ENCODE measurements around the gene PPP1CA.

Gene PPP1CA

DNA sequence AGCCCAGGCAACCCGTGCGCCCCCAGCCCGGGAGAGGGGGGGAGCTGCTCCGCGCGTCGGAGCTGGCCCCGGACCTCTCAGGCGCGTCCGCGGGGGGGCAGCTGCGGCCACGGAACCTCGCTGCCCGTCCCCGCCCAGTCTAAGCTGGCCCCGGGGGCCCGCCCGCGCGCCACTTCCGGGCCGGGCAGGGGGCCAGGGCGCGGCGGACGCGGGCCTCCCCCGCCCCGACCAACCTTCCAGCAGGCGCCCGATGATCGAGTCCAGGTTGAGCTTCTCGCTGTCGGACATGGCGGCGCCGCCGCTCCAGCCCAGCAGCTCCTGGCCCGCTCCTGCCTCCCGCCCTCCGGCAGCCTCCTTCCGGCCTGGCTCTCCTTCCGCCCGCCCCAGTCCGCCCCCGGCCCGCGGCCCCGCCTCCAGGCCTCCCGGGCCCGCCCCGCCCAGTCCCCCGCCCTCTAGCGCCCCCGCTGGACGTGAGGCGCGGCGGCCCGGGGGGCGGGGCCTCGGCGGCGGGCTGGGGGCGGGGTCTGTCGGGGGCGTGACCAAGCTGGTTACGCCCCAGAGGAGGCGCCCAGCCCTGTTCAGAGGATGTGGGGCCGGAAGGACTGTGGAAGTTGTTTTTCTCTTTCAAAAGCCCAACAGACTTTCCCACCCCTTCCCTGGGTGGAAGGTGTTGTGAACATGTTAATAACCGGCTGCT lies at the start of gene PPP1CA:
PPP1CA (minus strand) TSS at position 364 of the 697 bp plus-strand sequence; CDS start at position 288, 76 bp downstream.
- no peaks in the 10 kb centered on the region for H3K27me3 Mint-ChIP-seq
- H3K27ac Mint-ChIP-seq = peak within 1 kb of the TSS; percentile 93
- H3K36me3 Mint-ChIP-seq = peaks cover 3% of the 10 kb centered on the region
- H3K9me3 Mint-ChIP-seq = no peaks in the 10 kb centered on the region
- peaks cover 64% of the 10 kb centered on the region for H3K4me1 Mint-ChIP-seq
- peak within 1 kb of the TSS; percentile 96 for H3K4me3 Mint-ChIP-seq

DNA sequence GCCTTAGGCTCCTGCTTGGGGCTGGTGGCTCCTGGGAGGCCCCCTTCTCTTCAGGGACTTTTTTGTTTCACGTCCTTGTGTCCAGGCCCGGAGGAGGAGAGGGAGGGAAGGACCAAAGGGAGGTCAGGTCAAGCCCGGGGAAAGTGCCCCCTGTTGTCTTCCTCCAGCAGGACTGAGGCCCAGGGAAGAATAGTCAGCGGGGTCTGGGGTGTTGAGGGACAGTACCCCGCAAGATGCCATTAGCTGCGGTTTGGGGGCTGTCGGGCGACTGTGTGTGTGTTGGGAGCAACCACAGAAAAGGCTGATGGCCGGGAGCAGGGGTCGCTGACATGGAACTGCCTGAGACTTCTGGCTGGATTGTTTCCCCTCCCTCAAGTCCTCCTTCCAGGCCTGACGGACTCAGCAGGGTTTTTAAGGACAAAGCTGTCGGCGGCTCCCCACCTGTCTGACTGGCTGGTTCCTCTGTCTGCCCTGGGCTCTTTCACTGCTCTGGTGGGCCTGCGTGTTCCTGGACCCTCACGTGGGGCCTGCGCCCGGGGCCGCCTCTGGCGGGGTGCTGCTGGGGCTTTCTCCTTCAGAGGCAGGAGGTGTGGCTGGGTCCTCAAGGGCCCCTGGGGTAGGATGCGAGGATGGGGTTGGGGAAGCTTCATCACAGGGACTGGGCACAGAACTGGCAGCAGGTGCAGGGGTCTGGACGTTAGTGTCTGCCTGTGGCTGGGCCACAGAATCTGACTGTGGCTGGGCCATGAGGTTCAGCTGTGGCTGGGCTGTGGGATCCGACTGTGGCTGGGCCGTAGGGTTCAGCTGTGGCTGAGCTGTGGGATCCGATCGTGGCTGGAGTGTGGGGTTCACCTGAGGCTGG lies 49.4 kb upstream of the PPP1CA start:
- Mint-ChIP-seq H3K9me3 (no peaks in the 10 kb centered on the region), H3K4me1 (peaks cover 36% of the 10 kb centered on the region), H3K4me3 (no peak overlapping the region), H3K27me3 (no peaks in the 10 kb centered on the region), H3K27ac (no peak overlapping the region), H3K36me3 (no peaks in the 10 kb centered on the region)

DNA sequence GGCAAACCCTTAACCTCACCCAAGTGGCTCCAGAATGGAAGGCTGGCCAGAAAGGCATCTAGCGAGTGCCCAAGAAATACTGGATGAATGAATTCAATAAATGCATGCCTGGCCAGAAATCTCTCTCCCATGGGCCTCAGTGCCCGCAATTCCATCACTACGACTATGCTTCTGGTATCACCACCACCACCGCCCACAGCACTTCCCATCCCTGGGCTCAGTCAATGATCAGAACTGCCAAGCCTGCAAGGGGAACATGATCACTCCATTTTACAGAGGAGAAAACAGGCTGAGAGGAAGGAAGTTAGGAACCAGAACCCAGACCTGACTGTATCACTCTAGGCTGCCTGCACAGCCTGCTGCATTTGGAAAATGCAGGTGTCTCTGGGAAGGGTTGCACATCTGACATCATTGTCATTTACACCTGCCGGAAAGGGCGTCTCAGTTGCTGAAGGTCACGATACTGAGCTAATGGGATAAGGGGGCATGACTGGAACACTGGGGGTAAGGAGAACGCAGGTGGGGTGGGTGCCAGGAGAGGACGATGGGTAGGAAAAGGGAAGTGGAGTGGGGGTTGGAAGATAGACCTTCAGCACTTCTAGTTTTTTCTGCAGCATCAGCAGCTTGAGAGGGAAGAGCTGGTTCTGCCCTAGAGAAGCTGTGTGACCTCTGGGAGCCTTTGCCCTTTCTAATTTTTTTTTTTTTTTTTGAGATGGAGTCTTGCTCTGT lies 47.6 kb upstream of the PPP1CA start:
- H3K36me3 Mint-ChIP-seq = no peaks in the 10 kb centered on the region
- H3K4me1 Mint-ChIP-seq = peaks cover 54% of the 10 kb centered on the region
- H3K9me3 Mint-ChIP-seq = no peaks in the 10 kb centered on the region
- H3K4me3 Mint-ChIP-seq = no peak overlapping the region
- peak overlapping the region; percentile 72 for H3K27ac Mint-ChIP-seq
- H3K27me3 Mint-ChIP-seq = no peaks in the 10 kb centered on the region

DNA sequence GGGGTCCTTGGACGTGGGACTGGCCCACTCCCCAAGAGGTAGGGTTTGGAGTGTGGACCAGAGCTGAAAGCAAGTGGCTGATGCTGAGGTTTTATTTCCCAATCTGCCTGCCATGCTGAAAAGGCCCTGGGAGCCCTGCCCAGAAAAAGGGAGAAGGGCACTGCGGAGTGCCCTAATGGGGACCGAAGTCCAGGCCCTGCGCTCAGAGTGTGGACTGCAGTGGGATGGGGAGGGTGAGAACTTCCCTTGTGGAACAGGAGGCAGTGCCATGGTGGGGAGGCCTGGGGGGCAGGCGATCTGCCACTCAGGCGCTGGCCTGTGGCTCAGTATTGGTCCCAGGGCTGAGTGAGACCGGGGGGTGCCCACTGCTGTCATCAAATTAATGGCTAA lies 46.6 kb upstream of the PPP1CA start:
- no peak overlapping the region for H3K27ac Mint-ChIP-seq
- H3K9me3 Mint-ChIP-seq = no peaks in the 10 kb centered on the region
- H3K27me3 Mint-ChIP-seq = no peaks in the 10 kb centered on the region
- peaks cover 59% of the 10 kb centered on the region for H3K4me1 Mint-ChIP-seq
- H3K4me3 Mint-ChIP-seq = peak overlapping the region; percentile 23
- H3K36me3 Mint-ChIP-seq = no peaks in the 10 kb centered on the region

DNA sequence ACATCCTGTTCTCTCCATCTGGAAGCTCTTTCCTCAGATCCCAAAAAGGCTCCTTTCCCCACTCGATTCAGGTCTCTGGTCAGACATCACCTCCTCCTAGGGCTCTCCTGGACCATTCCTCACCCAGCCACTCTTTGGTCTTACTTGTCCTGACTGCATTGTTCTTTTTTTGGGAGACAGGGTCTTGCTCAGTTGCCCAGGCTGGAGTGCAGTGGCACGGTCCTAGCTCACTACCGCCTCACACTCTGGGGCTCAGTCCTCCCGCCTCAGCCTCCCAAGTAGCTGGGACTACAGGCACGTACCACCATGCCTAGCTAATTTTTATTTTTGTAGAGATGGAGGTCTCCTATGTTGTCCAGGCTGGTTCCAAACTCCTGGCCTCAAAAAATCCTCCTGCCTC lies 43.9 kb upstream of the PPP1CA start:
- H3K27ac Mint-ChIP-seq = peak overlapping the region; percentile 57
- H3K4me1 Mint-ChIP-seq = peaks cover 78% of the 10 kb centered on the region
- no peaks in the 10 kb centered on the region for H3K27me3 Mint-ChIP-seq
- H3K4me3 Mint-ChIP-seq = peak overlapping the region; percentile 79
- H3K36me3 Mint-ChIP-seq = no peaks in the 10 kb centered on the region
- no peaks in the 10 kb centered on the region for H3K9me3 Mint-ChIP-seq

DNA sequence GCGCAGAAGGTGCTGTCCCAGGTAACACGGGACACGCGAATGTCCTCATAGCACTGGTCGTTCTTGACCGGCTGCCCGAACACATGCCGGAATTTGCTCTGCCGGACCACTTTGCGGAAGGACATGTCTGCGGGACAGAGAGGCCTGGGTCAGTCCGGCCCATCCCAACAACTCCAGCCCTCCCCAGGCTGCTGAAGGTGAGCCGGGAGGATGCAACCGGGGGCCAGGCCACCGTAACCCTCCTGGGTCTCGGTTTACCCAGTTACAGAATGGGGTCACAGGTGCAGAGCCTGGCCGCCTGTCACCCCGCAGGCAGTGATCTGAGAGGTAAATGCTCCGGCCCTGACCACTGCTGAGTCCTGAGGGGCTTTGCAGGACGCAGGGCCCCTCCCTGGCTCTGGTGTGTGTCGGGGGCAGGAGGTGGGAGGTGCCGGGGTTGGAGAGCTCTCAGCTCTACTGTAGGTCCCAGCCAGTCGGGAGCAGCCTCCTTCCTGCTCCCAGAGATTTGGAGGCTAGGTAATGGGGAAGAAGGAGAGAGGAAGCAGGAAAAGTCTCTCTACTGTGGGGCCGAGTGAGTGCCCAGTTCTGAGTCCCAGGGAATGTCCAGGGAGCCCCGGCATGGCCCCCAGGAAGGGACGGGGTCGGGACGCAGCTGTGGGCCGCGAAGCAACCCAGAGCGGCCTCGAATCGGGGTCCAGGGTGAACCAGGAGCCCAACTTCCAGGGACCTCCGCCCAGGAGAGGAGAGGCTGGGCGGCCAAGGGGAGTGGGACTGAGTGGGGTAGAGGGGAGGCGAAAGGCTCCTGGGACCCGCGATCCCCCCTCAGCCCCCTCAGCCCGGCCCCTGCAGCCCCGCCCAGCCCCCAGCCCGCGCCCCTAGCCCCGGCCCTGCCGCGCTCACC lies 41.1 kb upstream of the PPP1CA start:
- peaks cover 77% of the 10 kb centered on the region for H3K4me1 Mint-ChIP-seq
- H3K27ac Mint-ChIP-seq = peak overlapping the region; percentile 35
- no peaks in the 10 kb centered on the region for H3K36me3 Mint-ChIP-seq
- no peaks in the 10 kb centered on the region for H3K9me3 Mint-ChIP-seq
- H3K4me3 Mint-ChIP-seq = peak overlapping the region; percentile 58
- H3K27me3 Mint-ChIP-seq = no peaks in the 10 kb centered on the region

DNA sequence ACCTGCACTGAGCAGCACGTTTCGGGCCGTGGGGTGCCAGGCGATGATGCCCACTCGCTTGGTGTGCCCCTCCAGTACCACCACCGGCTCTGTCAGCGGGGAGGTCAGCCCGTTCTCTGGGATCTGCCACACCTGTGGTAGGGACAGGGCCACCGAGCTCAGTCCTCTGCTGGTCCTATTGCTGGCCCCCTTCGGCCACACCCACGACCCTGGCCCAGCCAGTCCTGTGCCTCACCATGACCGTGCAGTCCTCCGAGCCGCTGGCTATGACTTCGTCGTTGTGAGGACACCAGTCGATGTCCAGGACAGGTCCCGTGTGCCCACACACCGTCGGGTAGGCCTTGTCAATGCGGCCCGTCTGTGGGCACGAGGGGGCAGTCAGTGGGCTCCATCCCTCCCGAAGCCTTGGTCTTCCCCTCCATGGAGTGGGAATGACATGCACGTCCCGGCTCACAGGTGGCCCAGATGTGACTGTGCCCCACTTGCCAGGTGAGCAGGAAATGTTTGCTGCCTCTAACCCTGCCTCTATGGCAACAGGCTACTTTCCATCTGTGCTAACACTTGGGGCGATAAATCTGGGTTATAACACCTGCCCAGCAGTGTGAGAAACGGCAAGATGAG lies 40.2 kb upstream of the PPP1CA start:
- peak overlapping the region; percentile 58 for H3K4me3 Mint-ChIP-seq
- H3K9me3 Mint-ChIP-seq = no peaks in the 10 kb centered on the region
- no peaks in the 10 kb centered on the region for H3K27me3 Mint-ChIP-seq
- H3K27ac Mint-ChIP-seq = peak overlapping the region; percentile 41
- peaks cover 73% of the 10 kb centered on the region for H3K4me1 Mint-ChIP-seq
- H3K36me3 Mint-ChIP-seq = no peaks in the 10 kb centered on the region

DNA sequence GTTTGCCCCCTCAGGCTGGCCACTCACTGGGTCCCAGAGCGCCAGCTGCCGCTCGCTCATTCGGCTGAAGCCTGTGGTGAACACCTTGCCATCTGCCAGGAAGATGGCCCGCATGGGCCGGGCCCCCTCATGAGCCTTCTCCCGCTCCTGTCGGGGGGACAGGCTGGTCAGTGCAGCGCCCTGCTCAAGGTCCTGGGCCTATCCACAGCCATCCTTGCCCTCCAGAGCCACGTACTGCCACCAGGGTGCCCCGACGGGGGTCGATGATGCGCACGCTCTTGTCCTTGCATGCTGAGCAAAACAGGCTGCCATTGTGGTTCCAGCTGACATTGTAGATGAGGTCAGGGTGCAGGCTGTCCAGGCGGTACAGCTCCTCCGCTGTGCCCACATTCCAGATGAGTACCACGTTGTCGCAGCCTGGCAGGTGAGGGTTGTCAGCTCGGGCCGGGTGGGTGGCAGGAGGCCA lies 39.5 kb upstream of the PPP1CA start:
- H3K27ac Mint-ChIP-seq = peak overlapping the region; percentile 72
- no peaks in the 10 kb centered on the region for H3K9me3 Mint-ChIP-seq
- peaks cover 71% of the 10 kb centered on the region for H3K4me1 Mint-ChIP-seq
- peak overlapping the region; percentile 8 for H3K4me3 Mint-ChIP-seq
- no peaks in the 10 kb centered on the region for H3K27me3 Mint-ChIP-seq
- H3K36me3 Mint-ChIP-seq = no peaks in the 10 kb centered on the region

DNA sequence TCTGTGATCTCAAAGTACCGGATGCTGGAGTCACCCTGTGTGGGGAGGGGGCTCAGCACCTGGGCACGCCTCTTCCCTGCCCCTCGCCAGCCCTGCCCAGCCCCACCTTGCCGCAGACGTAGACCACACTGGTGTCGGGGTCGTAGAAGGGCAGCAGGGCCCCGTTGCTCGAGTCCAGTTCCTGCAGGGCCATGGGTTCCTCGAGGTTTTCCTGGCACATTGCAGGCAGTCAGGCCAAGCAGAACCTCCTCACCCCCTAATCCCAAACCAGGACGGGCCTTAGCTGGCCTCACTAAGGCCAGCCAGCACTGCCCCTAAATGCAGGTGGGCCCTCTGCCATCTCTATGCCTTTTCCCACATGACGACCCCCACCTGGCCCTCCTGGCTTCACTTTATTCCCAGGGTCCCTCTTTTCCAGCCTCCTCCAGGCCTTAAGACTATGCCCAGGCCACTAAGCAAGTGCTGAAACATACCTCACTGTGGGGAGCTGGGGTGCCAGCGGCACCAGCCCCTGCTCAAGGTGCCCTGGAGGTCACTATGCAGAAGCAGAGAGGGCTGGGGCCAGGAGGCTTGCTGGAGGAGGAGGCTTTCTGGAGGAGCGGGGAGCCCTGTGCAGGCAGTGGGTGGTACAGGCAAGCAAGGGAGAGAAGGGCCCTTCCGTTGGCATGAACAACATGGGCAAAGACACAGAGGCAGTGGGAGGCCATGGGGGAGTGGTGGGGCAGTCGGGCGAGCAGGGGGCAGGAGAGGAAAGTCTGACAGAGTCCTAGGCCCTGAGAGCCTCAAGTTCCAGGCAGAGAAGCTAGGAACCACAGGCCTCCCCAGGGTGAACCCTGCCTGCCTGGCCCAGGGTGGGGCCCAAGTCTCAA lies 38.8 kb upstream of the PPP1CA start:
- Mint-ChIP-seq H3K9me3 (no peaks in the 10 kb centered on the region), H3K36me3 (no peaks in the 10 kb centered on the region), H3K4me1 (peaks cover 69% of the 10 kb centered on the region), H3K4me3 (peak overlapping the region; percentile 89), H3K27me3 (no peaks in the 10 kb centered on the region), H3K27ac (peak overlapping the region; percentile 94)

DNA sequence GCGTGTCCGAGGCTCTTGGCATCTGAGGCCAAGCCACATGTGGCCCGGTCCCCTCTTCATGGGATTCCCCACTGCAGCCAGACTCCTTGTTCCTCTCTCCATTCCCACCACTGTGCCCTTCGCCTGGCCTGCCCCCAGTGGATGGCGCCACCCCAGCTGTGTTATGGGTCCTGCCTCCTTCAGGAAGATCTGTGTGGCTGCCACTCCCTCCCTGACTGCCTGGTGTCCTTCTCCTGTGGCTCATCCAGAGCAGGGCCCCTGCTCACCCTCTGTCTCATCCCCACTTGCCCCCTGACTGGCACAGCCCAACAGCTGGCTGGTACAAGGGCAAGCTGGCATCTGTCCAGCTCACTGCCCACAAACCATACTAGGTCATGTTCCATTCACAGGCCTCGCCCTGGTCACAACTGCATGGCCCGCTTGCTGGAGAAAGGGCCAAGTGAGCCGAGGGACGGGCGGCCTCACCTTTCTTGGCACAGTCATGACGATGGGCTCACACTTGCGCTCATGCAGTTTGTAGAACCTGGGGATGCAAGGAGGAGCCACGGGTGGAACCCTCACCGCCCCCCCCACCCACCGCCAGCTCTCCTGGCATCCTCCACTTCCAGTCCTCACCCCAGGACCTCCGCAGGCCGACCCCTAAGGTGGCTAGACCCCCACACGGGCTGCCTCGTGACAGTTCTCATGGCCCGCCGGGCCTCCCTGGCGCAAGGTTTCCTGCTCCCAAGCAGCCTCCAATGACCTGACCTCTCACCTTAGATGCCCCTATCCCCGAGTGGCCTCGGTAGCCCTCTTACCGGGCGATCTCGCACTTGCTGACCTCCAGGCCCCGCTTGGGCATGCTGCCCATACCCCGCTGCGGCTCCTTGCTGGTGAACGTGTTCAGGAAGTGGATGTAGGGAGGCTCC lies 37.9 kb upstream of the PPP1CA start:
- H3K9me3 Mint-ChIP-seq = no peaks in the 10 kb centered on the region
- H3K27me3 Mint-ChIP-seq = no peaks in the 10 kb centered on the region
- H3K27ac Mint-ChIP-seq = peak overlapping the region; percentile 94
- H3K36me3 Mint-ChIP-seq = no peaks in the 10 kb centered on the region
- H3K4me1 Mint-ChIP-seq = peaks cover 64% of the 10 kb centered on the region
- H3K4me3 Mint-ChIP-seq = peak overlapping the region; percentile 89

DNA sequence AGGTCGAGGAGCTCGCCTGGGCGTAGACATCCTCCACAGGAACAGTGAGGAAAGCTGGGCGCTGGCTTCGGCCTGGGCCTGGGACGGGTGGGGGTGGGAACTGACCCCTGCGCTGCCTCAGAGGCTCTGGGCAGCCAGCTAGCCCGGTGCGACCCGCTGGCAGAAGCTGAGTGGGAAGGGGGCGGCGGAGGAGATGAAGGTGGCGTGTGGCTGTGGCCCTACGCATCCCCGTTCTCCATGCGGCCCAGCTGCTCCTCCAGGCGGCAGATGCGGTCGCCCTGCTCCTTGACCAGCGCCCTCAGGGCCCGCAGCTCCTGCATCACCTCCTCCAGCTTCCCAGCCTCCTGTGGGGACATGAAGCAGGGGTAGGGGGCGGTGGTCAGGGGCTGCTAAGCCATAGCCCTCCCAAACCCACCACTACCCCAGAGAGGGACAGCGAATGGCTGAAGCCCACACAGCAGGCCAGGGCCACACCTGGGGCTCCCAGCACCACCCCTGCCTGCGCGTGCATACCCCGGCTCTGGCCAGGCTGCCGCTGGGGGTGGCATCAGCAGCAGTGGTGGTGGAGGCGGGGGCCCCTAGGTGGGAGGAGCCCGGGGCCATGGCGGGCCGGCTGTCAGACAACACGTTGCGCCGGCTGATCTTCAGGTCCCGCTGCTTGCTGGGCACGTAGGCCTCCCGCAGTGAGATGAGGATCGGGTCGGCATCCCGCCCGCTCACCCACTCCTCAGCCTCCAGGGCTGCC lies 36.7 kb upstream of the PPP1CA start:
- no peaks in the 10 kb centered on the region for H3K27me3 Mint-ChIP-seq
- no peaks in the 10 kb centered on the region for H3K9me3 Mint-ChIP-seq
- peak overlapping the region; percentile 89 for H3K4me3 Mint-ChIP-seq
- peak overlapping the region; percentile 95 for H3K27ac Mint-ChIP-seq
- peaks cover 68% of the 10 kb centered on the region for H3K4me1 Mint-ChIP-seq
- H3K36me3 Mint-ChIP-seq = no peaks in the 10 kb centered on the region

DNA sequence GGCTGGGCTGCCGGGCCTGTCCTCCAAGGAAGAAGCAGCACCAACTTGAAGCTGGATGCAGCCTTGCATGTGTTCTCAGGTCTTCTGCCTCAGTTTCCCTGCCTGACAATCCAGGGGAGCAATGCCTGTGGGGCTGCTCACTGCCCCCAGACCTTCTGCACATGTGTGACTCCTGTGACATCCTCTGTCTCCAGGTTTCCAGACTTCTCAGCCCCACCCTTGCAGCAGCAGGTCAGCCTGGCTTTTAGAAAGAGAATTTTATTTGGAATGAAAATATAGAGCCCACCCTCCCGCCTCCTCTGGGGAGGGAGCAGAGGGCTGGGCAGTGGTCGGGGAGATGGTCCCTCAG lies 36.1 kb upstream of the PPP1CA start:
- peaks cover 68% of the 10 kb centered on the region for H3K4me1 Mint-ChIP-seq
- H3K9me3 Mint-ChIP-seq = no peaks in the 10 kb centered on the region
- peak overlapping the region; percentile 95 for H3K27ac Mint-ChIP-seq
- H3K36me3 Mint-ChIP-seq = no peaks in the 10 kb centered on the region
- H3K4me3 Mint-ChIP-seq = peak overlapping the region; percentile 89
- H3K27me3 Mint-ChIP-seq = no peaks in the 10 kb centered on the region
